C4-2B (cell line): ENCODE data around the gene FOCAD.

Experiments
- CTCF ChIP-seq: fragments of 450-650 bp; conservative IDR thresholded peaks from 2 replicates; pipeline ENCODE4 v1.5.1; 2017; ENCODE audit warnings: mild to moderate bottlenecking
- ZFX ChIP-seq: fragments of 450-650 bp; IDR thresholded peaks from 2 replicates; pipeline ENCODE4 v1.6.1; 2017

- TF ChIP-seq CTCF (no peak), ZFX (no peak)
These were observed 98.2 kb downstream of the FOCAD start for GRCh38 chr9:20782289-20782688.
